Sigmoid colon (tissue), 7 donors: Measurements from ENCODE around the gene GOLGA6C. TPM values are rescaled to one million over a fixed set of nuclear protein-coding genes. Genes with fewer than 3 reads are reported as not detected.

Experiments used
- DNase-seq: peaks from one replicate; pipeline ENCODE4 v3.0.0-alpha.2; 2019
- H3K27ac ChIP-seq, 4 donors: fragments of 200-600 bp; sonication (generic); one replicate each; pipeline ENCODE4 v1.5.1; 2016 to 2019; ENCODE audit warnings: mild to moderate bottlenecking in 1 of 4
- H3K27me3 ChIP-seq, 3 donors: fragments of 200-600 bp; sonication (generic); one replicate each; pipeline ENCODE4 v1.5.1; 2019; ENCODE audit warnings: mild to moderate bottlenecking in 1 of 3
- H3K36me3 ChIP-seq, 4 donors: fragments of 200-600 bp; sonication (generic); one replicate each; pipeline ENCODE4 v1.5.1; 2016 to 2019
- H3K4me1 ChIP-seq, 4 donors: fragments of 200-600 bp; sonication (generic); one replicate each; pipeline ENCODE4 v1.5.1; 2017 to 2019
- H3K4me3 ChIP-seq, 4 donors: fragments of 200-600 bp; sonication (generic); one replicate each; pipeline ENCODE4 v1.5.1; 2017 to 2019; ENCODE audit warnings: mild to moderate bottlenecking in 2 of 4, moderate library complexity in 1 of 4
- H3K9me3 ChIP-seq, 4 donors: fragments of 200-600 bp in 3 of 4; sonication (generic) in 3 of 4; one replicate each; pipeline versions ENCODE4 v1.5.1 to v1.6.1; 2013 to 2019
- CTCF ChIP-seq, 4 experiments: fragments of 450-650 bp in 3 of 4; fragments of 200-600 bp in 1 of 4; IDR thresholded peaks; one replicate each; pipeline ENCODE4 v1.5.1; 2016 to 2019; ENCODE audit warnings: antibody characterized with exemption in 4 of 4, mild to moderate bottlenecking in 3 of 4, moderate library complexity in 2 of 4
- EP300 ChIP-seq, 4 donors: sonication (generic); formaldehyde crosslinking; IDR thresholded peaks; one replicate each; pipeline ENCODE4 v1.6.1; 2017; ENCODE audit warnings: antibody characterized with exemption in 4 of 4
- POLR2A ChIP-seq, 2 donors: fragments of 450-650 bp; IDR thresholded peaks; one replicate each; pipeline ENCODE4 v1.6.1; 2016; ENCODE audit warnings: antibody characterized with exemption in 2 of 2, mild to moderate bottlenecking in 2 of 2, moderate library complexity in 2 of 2
- POLR2AphosphoS5 ChIP-seq, 4 donors: sonication (generic); formaldehyde crosslinking; IDR thresholded peaks; one replicate each; pipeline ENCODE4 v1.6.1; 2017; ENCODE audit warnings: antibody characterized with exemption in 4 of 4
- WGBS, 2 donors: extraction: QIAGEN DNeasy Blood & Tissue Kit; methylation state at CpG; one replicate each; pipeline ENCODE4 v1.1.7; 2013; 5-methylcytosine and 5-hydroxymethylcytosine counted together
- intact Hi-C: fragments of 100-400 bp; cut with DNase I; formaldehyde crosslinking; loops from one replicate; pipeline ENCODE4 v1.15.1; 2023
- polyA plus RNA-seq, 3 donors: library from polyadenylated mRNA; stranded (reverse); fragments of 200-250 nt; gene quantifications; one replicate each; pipeline ENCODE4 v1.2.3, GENCODE V29; 2013
- total RNA-seq, 4 donors: library from RNA; depleted of rRNA; stranded (reverse); fragments of >200 nt; gene quantifications; one replicate each; pipeline ENCODE4 v1.1.0, GENCODE V29; 2016
- donor health status: healthy with polysubstance abuse.
- donor health status: Bipolar disorder and iron deficiency.
- donor health status: healthy.

The GOLGA6C gene
- total and polyA plus RNA-seq, 7 donors, result 0.33 TPM; not detected in 6

- WGBS, 2 donors, result 69 to 74% methylated on average over 4 of the region's 4 CpGs
- H3K27me3 ChIP-seq, result peaks cover 0 to 41% (median 6%) of the 10 kb centered on the region in 3 donors
Observed at GRCh38 chr15:75231836-75232235, 26.3 kb upstream of the GOLGA6C start.

GRCh38 chr15:75232252-75232813 is 25.8 kb upstream of the GOLGA6C start:
- Histone ChIP-seq H3K4me1 (no peaks in the 10 kb centered on the region), H3K27ac (no peak overlapping the region), H3K4me3 (no peak overlapping the region), H3K9me3 (no peaks in the 10 kb centered on the region), H3K27me3 (peaks cover 0 to 46% (median 6%) of the 10 kb centered on the region in 3 donors), H3K36me3 (no peaks in the 10 kb centered on the region)
- intact Hi-C loops, result no loop called here
- DNase-seq, result peak; percentile 57
- TF ChIP-seq EP300 (IDR thresholded peaks at IDR 0.05) (no peak), POLR2AphosphoS5 (IDR thresholded peaks at IDR 0.05) (no peak), POLR2A (IDR thresholded peaks at IDR 0.05) (no peak), CTCF (IDR thresholded peaks at IDR 0.05) (no peak)
- WGBS, 2 donors, result 91 to 94% methylated on average over 12 of the region's 12 CpGs

More at GRCh38 chr15:75231836-75232235, 26.3 kb upstream of the GOLGA6C start:
- Histone ChIP-seq H3K4me3 (no peak overlapping the region), H3K9me3 (no peaks in the 10 kb centered on the region), H3K36me3 (no peaks in the 10 kb centered on the region), H3K27ac (no peak overlapping the region), H3K4me1 (no peaks in the 10 kb centered on the region)
- DNase-seq, result no peak
- intact Hi-C loops, result no loop called here
- TF ChIP-seq EP300 (IDR thresholded peaks at IDR 0.05), result no peak
- TF ChIP-seq CTCF (IDR thresholded peaks at IDR 0.05), result no peak
- no peak for TF ChIP-seq POLR2A (IDR thresholded peaks at IDR 0.05)
- TF ChIP-seq POLR2AphosphoS5 (IDR thresholded peaks at IDR 0.05), result no peak

GRCh38 chr15:75232826-75233503 is 25.2 kb upstream of the GOLGA6C start:
- H3K4me1 ChIP-seq, result no peaks in the 10 kb centered on the region
- 89% methylated on average over 17 of the region's 17 CpGs for WGBS, 2 donors
- TF ChIP-seq EP300 (IDR thresholded peaks at IDR 0.05) (no peak), POLR2AphosphoS5 (IDR thresholded peaks at IDR 0.05) (no peak), POLR2A (IDR thresholded peaks at IDR 0.05) (no peak), CTCF (IDR thresholded peaks at IDR 0.05) (no peak)
- H3K9me3 ChIP-seq, result no peaks in the 10 kb centered on the region
- H3K27ac ChIP-seq, result no peak overlapping the region
- DNase-seq, result no peak
- H3K4me3 ChIP-seq, result no peak overlapping the region
- intact Hi-C loops, result no loop called here
- no peaks in the 10 kb centered on the region for H3K36me3 ChIP-seq
- H3K27me3 ChIP-seq, result peaks cover 0 to 52% (median 6%) of the 10 kb centered on the region in 3 donors

- DNase-seq, result peak; percentile 59
- no peak overlapping the region for H3K4me3 ChIP-seq
- H3K27me3 ChIP-seq, result peaks cover 0 to 52% (median 6%) of the 10 kb centered on the region in 3 donors
- no peak overlapping the region for H3K27ac ChIP-seq
- intact Hi-C loops, result no loop called here
- TF ChIP-seq POLR2A (IDR thresholded peaks at IDR 0.05) (no peak), POLR2AphosphoS5 (IDR thresholded peaks at IDR 0.05) (no peak), EP300 (IDR thresholded peaks at IDR 0.05) (no peak), CTCF (IDR thresholded peaks at IDR 0.05) (no peak)
- WGBS, 2 donors, result 70 to 74% methylated on average over 14 of the region's 14 CpGs
- H3K36me3 ChIP-seq, result no peaks in the 10 kb centered on the region
- no peaks in the 10 kb centered on the region for H3K9me3 ChIP-seq
- H3K4me1 ChIP-seq, result no peaks in the 10 kb centered on the region
Observed at GRCh38 chr15:75233504-75234190, 24.5 kb upstream of the GOLGA6C start.
